MM.1S (cell line): ENCODE results near the gene PIKFYVE.

Experiments used
- DNase-seq: peaks from one replicate; pipeline ENCODE4 v3.0.0-alpha.2; 2015
- H2AFZ ChIP-seq: fragments of 300-600 bp; sonication (generic); 2 replicates; pipeline ENCODE4 v1.6.0; 2016; ENCODE audit warnings: antibody characterized with exemption, low read length
- H3F3A ChIP-seq: fragments of 300-600 bp; sonication (generic); 2 replicates; pipeline ENCODE4 v1.6.1; 2016; ENCODE audit warnings: mild to moderate bottlenecking, antibody characterized with exemption, low read length, moderate library complexity, mixed read lengths; ENCODE audit not compliant: insufficient read depth
- H3K27ac ChIP-seq: fragments of 300-600 bp; sonication (generic); 2 replicates; pipeline ENCODE4 v1.5.1; 2016; ENCODE audit warnings: mild to moderate bottlenecking, low read length
- H3K27me3 ChIP-seq: fragments of 300-600 bp; sonication (generic); replicated peaks from 2 replicates; pipeline ENCODE4 v1.6.0; 2016; ENCODE audit warnings: low read length; ENCODE audit not compliant: insufficient read depth
- H3K36me3 ChIP-seq: fragments of 300-600 bp; sonication (generic); replicated peaks from 2 replicates; pipeline ENCODE4 v1.6.1; 2016; ENCODE audit warnings: mild to moderate bottlenecking, low read length, mixed read lengths; ENCODE audit not compliant: insufficient read depth
- H3K4me1 ChIP-seq: fragments of 300-600 bp; sonication (generic); 2 replicates; pipeline ENCODE4 v1.6.1; 2016; ENCODE audit warnings: low read length, mixed read lengths
- H3K4me2 ChIP-seq: fragments of 300-600 bp; sonication (generic); 2 replicates; pipeline ENCODE4 v1.6.0; 2016; ENCODE audit warnings: low read depth, low read length
- H3K4me3 ChIP-seq: fragments of 300-600 bp; sonication (generic); 2 replicates; pipeline ENCODE4 v1.5.1; 2016; ENCODE audit warnings: low read length, mixed read lengths
- H3K79me2 ChIP-seq: fragments of 300-600 bp; sonication (generic); 2 replicates; pipeline ENCODE4 v1.6.1; 2016; ENCODE audit warnings: mixed run types, low read length, mixed read lengths
- H3K9ac ChIP-seq: fragments of 300-600 bp; sonication (generic); 2 replicates; pipeline ENCODE4 v1.6.1; 2016; ENCODE audit warnings: low read length, mixed read lengths
- H3K9me2 ChIP-seq: fragments of 300-600 bp; sonication (generic); replicated peaks from 2 replicates; pipeline ENCODE4 v1.6.1; 2016; ENCODE audit warnings: mild to moderate bottlenecking, low read length, mixed read lengths; ENCODE audit not compliant: insufficient read depth
- H3K9me3 ChIP-seq: fragments of 300-600 bp; sonication (generic); replicated peaks from 2 replicates; pipeline ENCODE4 v1.6.1; 2016; ENCODE audit warnings: mild to moderate bottlenecking, low read length, mixed read lengths; ENCODE audit not compliant: insufficient read depth
- H4K20me1 ChIP-seq: fragments of 300-600 bp; sonication (generic); 2 replicates; pipeline ENCODE4 v1.6.1; 2016; ENCODE audit warnings: mild to moderate bottlenecking, low read length, moderate library complexity, mixed read lengths; ENCODE audit not compliant: insufficient read depth
- CTCF ChIP-seq: fragments of 300-600 bp; sonication (generic); IDR thresholded peaks from 2 replicates; pipeline ENCODE4 v1.5.1; 2016; ENCODE audit warnings: antibody characterized with exemption, low read length, mixed read lengths
- EZH2 ChIP-seq: fragments of 300-600 bp; sonication (generic); optimal IDR thresholded peaks from 2 replicates; pipeline ENCODE3; 2017; ENCODE audit warnings: low read depth, mild to moderate bottlenecking, antibody characterized with exemption, low read length, mixed read lengths
- EZH2phosphoT487 ChIP-seq: fragments of 300-600 bp; sonication (generic); IDR thresholded peaks from 2 replicates; pipeline ENCODE4 v1.6.1; 2018; ENCODE audit warnings: antibody characterized with exemption, low read length

The PIKFYVE gene

GRCh38 chr2:208300847-208301618 is 35.0 kb downstream of the PIKFYVE start:
- TF ChIP-seq EZH2: no peak
- no peak for TF ChIP-seq EZH2phosphoT487
- no peak for TF ChIP-seq CTCF
- 0 out of 2 replicates have a peak, but pooled peaks cover 7% of the 10 kb centered on the region for H3K36me3 ChIP-seq
- no peaks in the 10 kb centered on the region for H3F3A ChIP-seq
- no peak overlapping the region for H2AFZ ChIP-seq
- H4K20me1 ChIP-seq: no peaks in the 10 kb centered on the region
- H3K4me2 ChIP-seq: no peak overlapping the region
- DNase-seq: no peak
- H3K4me1 ChIP-seq: no peaks in the 10 kb centered on the region
- no peak overlapping the region for H3K4me3 ChIP-seq
- H3K9me2 ChIP-seq: no peaks in the 10 kb centered on the region
- H3K79me2 ChIP-seq: no peaks in the 10 kb centered on the region
- no peaks in the 10 kb centered on the region for H3K9me3 ChIP-seq
- no peaks in the 10 kb centered on the region for H3K27me3 ChIP-seq
- no peak overlapping the region for H3K27ac ChIP-seq
- no peak overlapping the region for H3K9ac ChIP-seq

- no peaks in the 10 kb centered on the region for H3K27me3 ChIP-seq
- H3K27ac ChIP-seq: no peak overlapping the region
- H3K9me2 ChIP-seq: no peaks in the 10 kb centered on the region
- no peaks in the 10 kb centered on the region for H4K20me1 ChIP-seq
- no peak overlapping the region for H2AFZ ChIP-seq
- H3K79me2 ChIP-seq: no peaks in the 10 kb centered on the region
- H3K9me3 ChIP-seq: no peaks in the 10 kb centered on the region
- H3F3A ChIP-seq: no peaks in the 10 kb centered on the region
- 0 out of 2 replicates have a peak, but pooled peaks cover 4% of the 10 kb centered on the region for H3K36me3 ChIP-seq
- no peak for DNase-seq
- no peak overlapping the region for H3K9ac ChIP-seq
- H3K4me3 ChIP-seq: no peak overlapping the region
- H3K4me1 ChIP-seq: no peaks in the 10 kb centered on the region
- TF ChIP-seq EZH2: no peak
- TF ChIP-seq EZH2phosphoT487: no peak
- no peak for TF ChIP-seq CTCF
- H3K4me2 ChIP-seq: no peak overlapping the region
Observed at GRCh38 chr2:208304157-208304556, 38.1 kb downstream of the PIKFYVE start.

GRCh38 chr2:208304695-208305094 is 38.6 kb downstream of the PIKFYVE start:
- H3K4me2 ChIP-seq: no peak overlapping the region
- DNase-seq: no peak
- H3K36me3 ChIP-seq: 0 out of 2 replicates have a peak, but pooled peaks cover 4% of the 10 kb centered on the region
- H3K9ac ChIP-seq: no peak overlapping the region
- no peaks in the 10 kb centered on the region for H3K27me3 ChIP-seq
- no peaks in the 10 kb centered on the region for H4K20me1 ChIP-seq
- no peak overlapping the region for H2AFZ ChIP-seq
- no peaks in the 10 kb centered on the region for H3F3A ChIP-seq
- H3K9me2 ChIP-seq: no peaks in the 10 kb centered on the region
- no peak for TF ChIP-seq EZH2phosphoT487
- TF ChIP-seq EZH2: no peak
- TF ChIP-seq CTCF: no peak
- no peak overlapping the region for H3K4me3 ChIP-seq
- no peak overlapping the region for H3K27ac ChIP-seq
- H3K79me2 ChIP-seq: no peaks in the 10 kb centered on the region
- no peaks in the 10 kb centered on the region for H3K4me1 ChIP-seq
- H3K9me3 ChIP-seq: no peaks in the 10 kb centered on the region
